ENCODE data around the gene PARVB. TPM values are rescaled to one million over a fixed set of nuclear protein-coding genes. Genes with fewer than 3 reads are reported as not detected.

Gene PARVB
- total and polyA plus RNA-seq, 10 of the 15 experiments (the other 5 are each of a cell fraction or from before 2014, with no cell fraction given) = 5.2 to 264 (median 76.0) TPM

- H3K4me1 ChIP-seq (ENCODE audit: control insufficient read depth, insufficient read depth, low read length) = peaks cover 3% of the 10 kb centered on the region; the same call in 1 of the 2 replicates
- peaks cover 39% of the 10 kb centered on the region for H3K79me2 ChIP-seq (ENCODE audit: control insufficient read depth, insufficient read depth, low read length)
- no peak overlapping the region for H3K27ac ChIP-seq (ENCODE audit: control insufficient read depth, insufficient read depth)
- H3K36me3 ChIP-seq (ENCODE audit: control insufficient read depth in 2 of 2, insufficient read depth in 2 of 2, low read length in 1 of 2) = no peaks in the 10 kb centered on the region
- TF ChIP-seq NFYB (IDR thresholded peaks at IDR 0.05; ENCODE audit: insufficient read depth, low read depth, low read length) (no peak), IRF5 (IDR thresholded peaks at IDR 0.05; ENCODE audit: borderline replicate concordance) (no peak), GATAD2B (conservative IDR thresholded peaks at IDR 0.05; ENCODE audit: low read depth) (no peak), ELK1 (IDR thresholded peaks at IDR 0.05; ENCODE audit: low read depth, low read length) (no peak), NFIC (IDR thresholded peaks at IDR 0.05; ENCODE audit: low read depth, low read length) (no peak), IKZF2 (IDR thresholded peaks at IDR 0.05) (no peak), PBX3 (IDR thresholded peaks at IDR 0.05; ENCODE audit: insufficient replicate concordance, low read depth, low read length) (no peak), TBL1XR1 (IDR thresholded peaks at IDR 0.05; ENCODE audit: low read depth, low read length) (no peak), ATF2 (IDR thresholded peaks at IDR 0.05; ENCODE audit: low read length) (no peak), MEF2B (IDR thresholded peaks at IDR 0.05; ENCODE audit: partially characterized antibody, poor library complexity, severe bottlenecking) (no peak), SREBF1 (IDR thresholded peaks at IDR 0.05; ENCODE audit: low read length) (no peak), ATF7 (IDR thresholded peaks at IDR 0.05; ENCODE audit: low read depth) (no peak), NKRF (conservative IDR thresholded peaks at IDR 0.05) (no peak), RFX5 (IDR thresholded peaks at IDR 0.05; ENCODE audit: low read depth, low read length) (no peak), STAT3 (IDR thresholded peaks at IDR 0.05; ENCODE audit: low read depth, low read length) (no peak), RUNX3 (IDR thresholded peaks at IDR 0.05; ENCODE audit: low read length) (no peak), ZNF622 (IDR thresholded peaks at IDR 0.05) (no peak), NR2F1 (conservative IDR thresholded peaks at IDR 0.05) (no peak)
- intact Hi-C loops (cut with micrococcal nuclease; ENCODE audit: unreplicated experiment) (no loop called here), in situ Hi-C loops (cut with MboI) (no loop called here)
- SMC1A ChIA-PET (ENCODE audit: uncharacterized antibody, unreplicated experiment) = interaction anchor here (1.2 to 3.8 kb wide), 3 partner anchors 27 to 65 kb away, joined by 3 to 16 read pairs (median 13); no protein-coding TSS in a partner anchor
- BruUV-seq (replicated peaks) = no TSS peak
- no peak for ATAC-seq
- H2AFZ ChIP-seq (ENCODE audit: control insufficient read depth, low read depth, low read length) = no peak overlapping the region
- no peak overlapping the region for H3K9ac ChIP-seq (ENCODE audit: control insufficient read depth, insufficient read depth, low read length)
- FAIRE-seq = no peak
- RAD21 ChIA-PET (ENCODE audit: unreplicated experiment) = interaction anchor here (0.9 to 2.4 kb wide), 3 partner anchors 28 to 65 kb away, joined by 3 to 10 read pairs (median 8); no protein-coding TSS in a partner anchor
- 0 out of 2 replicates have a peak overlapping the region, but pooled peaks have one; percentile 40 for H3K4me3 ChIP-seq
- 98% methylated on average over 8 of the region's 8 CpGs for WGBS (ENCODE audit: insufficient coverage, insufficient replicate concordance, low lambda C conversion rate, missing lambda C conversion rate)
- no peaks in the 10 kb centered on the region for H3K9me3 ChIP-seq (replicated peaks; ENCODE audit: control insufficient read depth, insufficient read depth, low read length)
- H3K4me2 ChIP-seq (ENCODE audit: control insufficient read depth, insufficient read depth) = no peak overlapping the region
- POLR2A ChIA-PET = interaction anchor here (0.6 kb wide), 1 partner anchor 23 kb away, joined by 5 read pairs; no protein-coding TSS in a partner anchor
- no peak for DNase-seq (ENCODE audit: low read depth, low spot score)
- H4K20me1 ChIP-seq (ENCODE audit: control insufficient read depth, insufficient read depth) = no peaks in the 10 kb centered on the region
- H3K27me3 ChIP-seq (replicated peaks in 1 of 2; ENCODE audit: control insufficient read depth in 2 of 2, insufficient read depth in 2 of 2, low read length in 1 of 2) = no peaks in the 10 kb centered on the region
- CTCF ChIA-PET = interaction anchor here (1.2 to 9.4 kb wide), 3 partner anchors 27 to 65 kb away, joined by 3 to 74 read pairs (median 10); no protein-coding TSS in a partner anchor
These were observed 3.1 kb upstream of the PARVB start for GRCh38 chr22:44020981-44021380.

All from GM12878 (cell line).